ENCODE measurements around the gene ANKIB1. TPM values are rescaled to one million over a fixed set of nuclear protein-coding genes. Genes with fewer than 3 reads are reported as not detected.

The ANKIB1 gene
- total RNA-seq, 1 experiment from 2014 or later, result 42.1 TPM

DNA sequence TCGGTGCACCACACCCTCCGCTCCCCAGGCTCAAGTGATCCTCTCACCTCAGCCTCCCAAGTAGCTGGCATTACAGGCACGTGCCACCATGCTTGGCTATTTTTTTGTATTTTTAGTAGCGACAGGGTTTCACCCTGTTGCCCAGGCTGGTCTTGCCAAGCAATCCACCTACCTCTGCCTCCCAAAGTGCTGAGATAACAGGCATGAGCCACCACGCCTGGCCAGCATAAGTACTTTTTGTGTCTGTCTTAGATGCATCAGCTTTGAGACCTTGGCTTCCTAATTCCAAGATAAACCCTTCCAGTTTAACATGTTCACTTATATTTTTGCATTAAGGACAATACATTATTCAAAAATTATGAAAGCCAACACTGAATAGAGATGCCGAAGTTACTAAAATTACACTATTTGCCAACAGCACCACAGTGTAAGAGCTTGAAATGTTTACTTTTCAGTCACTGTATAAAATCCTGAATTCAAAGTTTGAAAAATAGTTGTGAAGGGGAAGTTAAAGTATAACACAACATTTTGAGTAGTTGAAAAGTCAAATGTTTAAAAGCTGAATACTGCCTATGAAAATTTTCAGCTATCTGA, 36.5 kb downstream of the ANKIB1 start:
- Histone ChIP-seq H3K27me3 (replicated peaks; ENCODE audit: insufficient read depth, low read depth, low read length, poor library complexity) (no peaks in the 10 kb centered on the region), H3K36me3 (ENCODE audit: insufficient read depth, low read length, poor library complexity, severe bottlenecking) (no peaks in the 10 kb centered on the region), H3K27ac (ENCODE audit: low read depth, low read length, poor library complexity, severe bottlenecking) (no peak overlapping the region), H3K4me1 (ENCODE audit: insufficient read depth, low read length, poor library complexity, severe bottlenecking) (no peaks in the 10 kb centered on the region), H3K4me3 (ENCODE audit: low read depth, low read length, poor library complexity, severe bottlenecking) (no peak overlapping the region), H3K9me3 (ENCODE audit: low read depth, low read length, poor library complexity, severe bottlenecking) (no peaks in the 10 kb centered on the region)
- TF ChIP-seq, protein P1, sequence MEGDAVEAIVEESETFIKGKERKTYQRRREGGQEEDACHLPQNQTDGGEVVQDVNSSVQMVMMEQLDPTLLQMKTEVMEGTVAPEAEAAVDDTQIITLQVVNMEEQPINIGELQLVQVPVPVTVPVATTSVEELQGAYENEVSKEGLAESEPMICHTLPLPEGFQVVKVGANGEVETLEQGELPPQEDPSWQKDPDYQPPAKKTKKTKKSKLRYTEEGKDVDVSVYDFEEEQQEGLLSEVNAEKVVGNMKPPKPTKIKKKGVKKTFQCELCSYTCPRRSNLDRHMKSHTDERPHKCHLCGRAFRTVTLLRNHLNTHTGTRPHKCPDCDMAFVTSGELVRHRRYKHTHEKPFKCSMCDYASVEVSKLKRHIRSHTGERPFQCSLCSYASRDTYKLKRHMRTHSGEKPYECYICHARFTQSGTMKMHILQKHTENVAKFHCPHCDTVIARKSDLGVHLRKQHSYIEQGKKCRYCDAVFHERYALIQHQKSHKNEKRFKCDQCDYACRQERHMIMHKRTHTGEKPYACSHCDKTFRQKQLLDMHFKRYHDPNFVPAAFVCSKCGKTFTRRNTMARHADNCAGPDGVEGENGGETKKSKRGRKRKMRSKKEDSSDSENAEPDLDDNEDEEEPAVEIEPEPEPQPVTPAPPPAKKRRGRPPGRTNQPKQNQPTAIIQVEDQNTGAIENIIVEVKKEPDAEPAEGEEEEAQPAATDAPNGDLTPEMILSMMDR (conservative IDR thresholded peaks at IDR 0.05; ENCODE audit: low read depth, low read length), result no peak
- no peak for TF ChIP-seq EZH2 (IDR thresholded peaks at IDR 0.05; ENCODE audit: borderline replicate concordance, low read depth, low read length, poor library complexity, severe bottlenecking)
- ChIA-PET POLR2A (ENCODE audit: low non-redundant PET) (no interaction called here), CTCF (no interaction called here)
- intact Hi-C loops (cut with micrococcal nuclease; ENCODE audit: unreplicated experiment), result no loop called here
- DNase-seq (ENCODE audit: low spot score), result no peak
- BruUV-seq (replicated peaks), result no TSS peak

GRCh38 chr7:92282930-92283329, 37.2 kb downstream of the ANKIB1 start:
- no peak overlapping the region for H3K27ac ChIP-seq (ENCODE audit: low read depth, low read length, poor library complexity, severe bottlenecking)
- no peak overlapping the region for H3K4me3 ChIP-seq (ENCODE audit: low read depth, low read length, poor library complexity, severe bottlenecking)
- BruUV-seq (replicated peaks), result no TSS peak
- no peak for DNase-seq (ENCODE audit: low spot score)
- no peaks in the 10 kb centered on the region for H3K9me3 ChIP-seq (ENCODE audit: low read depth, low read length, poor library complexity, severe bottlenecking)
- ChIA-PET CTCF (no interaction called here), POLR2A (ENCODE audit: low non-redundant PET) (no interaction called here)
- intact Hi-C loops (cut with micrococcal nuclease; ENCODE audit: unreplicated experiment), result no loop called here
- no peaks in the 10 kb centered on the region for H3K36me3 ChIP-seq (ENCODE audit: insufficient read depth, low read length, poor library complexity, severe bottlenecking)
- H3K27me3 ChIP-seq (replicated peaks; ENCODE audit: insufficient read depth, low read depth, low read length, poor library complexity), result no peaks in the 10 kb centered on the region
- no peaks in the 10 kb centered on the region for H3K4me1 ChIP-seq (ENCODE audit: insufficient read depth, low read length, poor library complexity, severe bottlenecking)
- TF ChIP-seq, protein P1 (conservative IDR thresholded peaks at IDR 0.05; ENCODE audit: low read depth, low read length), result no peak
- TF ChIP-seq EZH2 (IDR thresholded peaks at IDR 0.05; ENCODE audit: borderline replicate concordance, low read depth, low read length, poor library complexity, severe bottlenecking), result no peak

GRCh38 chr7:92289321-92289720, 43.5 kb downstream of the ANKIB1 start:
- no TSS peak for BruUV-seq (replicated peaks)
- no peaks in the 10 kb centered on the region for H3K36me3 ChIP-seq (ENCODE audit: insufficient read depth, low read length, poor library complexity, severe bottlenecking)
- POLR2A ChIA-PET (ENCODE audit: low non-redundant PET), result no interaction called here
- no peaks in the 10 kb centered on the region for H3K27me3 ChIP-seq (replicated peaks; ENCODE audit: insufficient read depth, low read depth, low read length, poor library complexity)
- no peak overlapping the region for H3K27ac ChIP-seq (ENCODE audit: low read depth, low read length, poor library complexity, severe bottlenecking)
- intact Hi-C loops (cut with micrococcal nuclease; ENCODE audit: unreplicated experiment), result no loop called here
- no peak for DNase-seq (ENCODE audit: low spot score)
- peaks cover 9% of the 10 kb centered on the region for H3K4me1 ChIP-seq (ENCODE audit: insufficient read depth, low read length, poor library complexity, severe bottlenecking)
- H3K4me3 ChIP-seq (ENCODE audit: low read depth, low read length, poor library complexity, severe bottlenecking), result no peak overlapping the region
- CTCF ChIA-PET, result no interaction called here
- H3K9me3 ChIP-seq (ENCODE audit: low read depth, low read length, poor library complexity, severe bottlenecking), result no peaks in the 10 kb centered on the region
- no peak for TF ChIP-seq EZH2 (IDR thresholded peaks at IDR 0.05; ENCODE audit: borderline replicate concordance, low read depth, low read length, poor library complexity, severe bottlenecking)
- TF ChIP-seq, protein P1 (conservative IDR thresholded peaks at IDR 0.05; ENCODE audit: low read depth, low read length), result no peak

Measured in A673 (cell line).